GM19025 (cell line): ENCODE data around the gene PRDM15.

Experiments
- ATAC-seq: cut with Tn5 transposase; IDR thresholded peaks from one replicate; pipeline ENCODE4 v1.9.1; 2021; ENCODE audit warnings: mild to moderate bottlenecking, low read depth, moderate library complexity; ENCODE audit not compliant: unreplicated experiment

The PRDM15 gene, protein sequence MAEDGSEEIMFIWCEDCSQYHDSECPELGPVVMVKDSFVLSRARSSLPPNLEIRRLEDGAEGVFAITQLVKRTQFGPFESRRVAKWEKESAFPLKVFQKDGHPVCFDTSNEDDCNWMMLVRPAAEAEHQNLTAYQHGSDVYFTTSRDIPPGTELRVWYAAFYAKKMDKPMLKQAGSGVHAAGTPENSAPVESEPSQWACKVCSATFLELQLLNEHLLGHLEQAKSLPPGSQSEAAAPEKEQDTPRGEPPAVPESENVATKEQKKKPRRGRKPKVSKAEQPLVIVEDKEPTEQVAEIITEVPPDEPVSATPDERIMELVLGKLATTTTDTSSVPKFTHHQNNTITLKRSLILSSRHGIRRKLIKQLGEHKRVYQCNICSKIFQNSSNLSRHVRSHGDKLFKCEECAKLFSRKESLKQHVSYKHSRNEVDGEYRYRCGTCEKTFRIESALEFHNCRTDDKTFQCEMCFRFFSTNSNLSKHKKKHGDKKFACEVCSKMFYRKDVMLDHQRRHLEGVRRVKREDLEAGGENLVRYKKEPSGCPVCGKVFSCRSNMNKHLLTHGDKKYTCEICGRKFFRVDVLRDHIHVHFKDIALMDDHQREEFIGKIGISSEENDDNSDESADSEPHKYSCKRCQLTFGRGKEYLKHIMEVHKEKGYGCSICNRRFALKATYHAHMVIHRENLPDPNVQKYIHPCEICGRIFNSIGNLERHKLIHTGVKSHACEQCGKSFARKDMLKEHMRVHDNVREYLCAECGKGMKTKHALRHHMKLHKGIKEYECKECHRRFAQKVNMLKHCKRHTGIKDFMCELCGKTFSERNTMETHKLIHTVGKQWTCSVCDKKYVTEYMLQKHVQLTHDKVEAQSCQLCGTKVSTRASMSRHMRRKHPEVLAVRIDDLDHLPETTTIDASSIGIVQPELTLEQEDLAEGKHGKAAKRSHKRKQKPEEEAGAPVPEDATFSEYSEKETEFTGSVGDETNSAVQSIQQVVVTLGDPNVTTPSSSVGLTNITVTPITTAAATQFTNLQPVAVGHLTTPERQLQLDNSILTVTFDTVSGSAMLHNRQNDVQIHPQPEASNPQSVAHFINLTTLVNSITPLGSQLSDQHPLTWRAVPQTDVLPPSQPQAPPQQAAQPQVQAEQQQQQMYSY

DNA sequence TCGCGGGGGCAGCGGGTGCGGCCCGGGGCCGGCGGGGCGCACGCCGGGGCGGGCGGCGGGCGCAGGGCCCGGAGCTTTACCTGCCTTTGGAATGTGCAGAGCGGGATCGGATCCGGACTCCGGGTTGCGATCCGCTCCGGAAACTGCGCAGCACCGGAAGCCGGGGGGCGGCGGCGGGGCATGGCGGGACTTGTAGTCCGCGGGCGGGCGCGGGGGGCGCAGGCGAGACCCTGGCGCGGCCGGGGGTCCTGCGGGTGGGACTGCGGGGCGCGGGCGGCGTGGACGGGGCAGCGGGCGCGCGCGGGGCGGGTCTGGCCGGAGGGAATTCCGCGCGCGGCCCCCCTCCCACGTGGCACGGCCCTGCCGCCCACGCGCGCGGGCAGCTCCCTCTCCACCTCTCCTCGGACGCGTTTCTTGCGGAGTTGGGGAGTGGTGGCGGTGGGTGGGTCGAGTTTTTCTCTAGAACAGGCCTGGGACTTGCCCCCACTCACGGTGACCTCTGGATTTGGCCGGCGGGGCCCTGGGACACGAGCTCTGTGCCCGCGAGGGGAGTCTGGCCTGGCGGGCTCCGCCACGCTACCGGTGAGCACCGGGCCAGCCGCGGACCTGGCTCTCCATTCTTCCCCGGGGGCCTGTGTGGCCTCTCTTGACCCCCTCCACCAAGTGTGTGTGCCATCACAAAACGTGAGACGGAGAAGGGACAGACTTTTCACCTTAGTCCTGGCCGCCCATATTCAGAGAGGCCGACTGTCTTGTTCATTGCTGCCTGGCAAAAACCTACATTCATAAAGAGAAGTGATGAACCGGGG lies at the start of gene PRDM15:
TSS of gene PRDM15 (minus strand) at position 155 of the 809 bp plus-strand sequence. CDS start 18,981 bp downstream, outside the sequence.
- ATAC-seq, result peak; percentile 61

DNA sequence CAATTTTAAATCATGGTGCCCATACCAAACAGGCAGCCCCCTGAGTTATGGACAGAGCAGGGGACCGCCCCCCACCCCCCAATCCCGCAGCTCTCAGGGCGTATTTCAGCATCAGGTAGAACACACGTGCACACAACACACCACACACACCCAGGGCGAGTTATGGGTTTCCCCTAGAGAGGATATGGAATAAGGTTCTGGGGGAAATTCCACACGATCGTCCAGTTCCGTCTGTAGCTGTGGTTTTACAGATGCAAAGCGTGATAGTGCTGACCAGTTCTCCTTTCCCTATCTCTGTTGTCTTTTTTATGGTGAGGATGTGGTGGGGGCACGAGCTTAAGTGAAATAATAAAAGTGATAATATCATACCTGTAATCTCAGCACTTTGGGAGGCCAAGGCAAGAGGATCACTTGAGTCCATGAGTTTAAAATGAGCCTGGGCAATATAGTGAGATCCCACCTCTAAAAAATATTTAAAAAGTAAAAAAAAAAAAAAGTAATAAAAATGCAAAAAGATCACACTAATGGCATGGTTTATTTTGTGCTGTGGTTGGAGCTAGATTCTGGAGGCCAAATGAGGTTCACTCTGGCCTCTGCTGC lies 49.6 kb upstream of the PRDM15 start:
- no peak for ATAC-seq

DNA sequence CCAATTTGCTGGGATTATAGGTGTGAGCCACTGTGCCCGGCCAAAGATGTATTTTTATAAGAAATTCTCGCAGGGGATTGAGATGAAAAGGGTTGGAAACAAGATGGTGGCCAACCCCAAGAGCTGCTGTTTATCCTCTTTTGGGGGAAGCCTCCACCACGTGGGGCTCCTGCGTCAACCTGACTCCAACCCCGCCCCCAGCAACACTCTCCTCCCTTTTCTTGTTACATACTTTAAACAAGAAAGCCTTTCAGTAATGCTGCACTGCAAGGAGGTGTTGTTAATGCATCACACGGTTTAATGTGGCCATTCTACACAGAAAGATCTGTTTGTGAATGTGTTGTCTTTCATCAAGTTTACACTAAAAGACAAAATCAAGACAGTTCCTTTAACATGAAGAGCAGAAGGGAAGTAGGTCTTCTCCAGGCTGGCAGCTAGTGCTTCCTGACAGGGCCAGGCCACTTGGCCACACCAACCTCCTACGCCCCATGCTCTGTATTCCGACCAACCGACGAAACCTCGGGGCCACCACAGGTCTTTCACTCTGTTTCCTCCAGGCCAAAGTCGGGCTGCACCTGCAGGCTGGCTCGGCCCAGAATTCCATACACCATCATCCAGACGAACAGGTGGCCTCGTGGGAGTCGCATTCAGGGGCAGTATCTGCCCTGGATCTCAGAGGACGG lies 48.7 kb upstream of the PRDM15 start:
- ATAC-seq, result no peak

DNA sequence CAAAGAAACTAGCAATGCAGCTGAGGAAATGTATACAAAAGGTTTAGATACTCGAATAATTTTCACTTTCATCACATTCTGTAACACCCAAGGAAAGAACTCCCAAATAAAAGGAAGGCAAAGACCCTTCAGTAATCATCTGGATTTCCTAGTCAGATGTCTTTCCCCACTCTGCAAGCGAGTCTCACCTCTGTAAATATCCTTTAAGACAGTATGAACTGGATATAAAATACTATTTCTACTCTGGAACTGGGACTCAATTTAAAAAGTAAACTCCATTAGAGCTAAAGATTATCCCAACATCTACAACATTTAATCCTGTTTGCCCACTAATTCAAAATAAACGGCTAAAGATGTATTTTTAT lies 47.6 kb upstream of the PRDM15 start:
- peak; percentile 4 for ATAC-seq

DNA sequence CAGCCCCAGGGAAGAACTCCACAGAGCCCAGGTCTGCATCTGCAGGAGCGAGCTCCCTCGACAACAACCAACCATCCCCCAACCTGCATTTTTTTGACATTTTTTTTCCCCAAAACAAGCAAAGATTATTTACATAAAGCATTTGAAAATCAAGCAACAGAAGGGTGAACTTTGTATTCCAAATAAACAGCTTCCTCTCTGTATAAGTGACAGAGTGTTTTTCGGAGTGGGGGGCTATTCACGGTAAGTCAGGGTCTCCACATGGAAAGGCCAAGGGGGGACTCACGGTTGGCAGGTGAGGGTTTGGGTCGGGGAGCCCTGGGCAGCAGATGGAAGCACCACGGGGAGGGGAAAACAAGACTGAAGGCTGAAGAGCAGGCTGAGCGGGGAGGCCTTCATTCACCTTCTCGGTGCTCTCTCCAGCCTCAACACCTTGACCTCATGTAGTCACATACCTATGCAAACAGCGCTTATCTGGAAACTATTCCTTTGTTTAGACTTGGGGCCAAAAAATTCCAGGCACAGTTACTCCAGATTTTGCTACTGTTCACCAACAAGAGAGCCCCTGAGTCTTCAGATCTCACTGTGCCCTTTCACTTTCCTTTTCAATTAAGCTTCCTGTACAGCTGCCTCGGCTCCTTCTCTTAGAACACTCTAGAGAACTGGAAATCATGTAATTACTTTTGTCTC lies 47.1 kb upstream of the PRDM15 start:
- peak; percentile 66 for ATAC-seq

DNA sequence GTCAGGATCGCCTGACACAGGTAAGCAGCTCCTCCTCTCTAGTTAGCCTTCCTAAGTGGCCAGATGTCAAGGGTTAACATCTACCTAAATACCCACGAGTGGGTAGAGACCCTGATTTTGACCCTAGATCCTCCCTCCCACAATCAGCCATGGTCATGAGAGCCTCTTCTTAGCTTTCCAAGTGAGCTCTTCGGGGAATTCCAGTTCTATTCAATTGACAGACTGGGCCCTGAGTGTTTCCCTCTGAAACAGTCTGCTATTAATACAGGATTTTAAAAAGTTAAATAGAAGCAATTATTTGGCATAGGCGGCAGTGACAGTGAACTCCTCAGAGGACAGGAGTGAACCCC lies 46.6 kb upstream of the PRDM15 start:
- ATAC-seq, result no peak

DNA sequence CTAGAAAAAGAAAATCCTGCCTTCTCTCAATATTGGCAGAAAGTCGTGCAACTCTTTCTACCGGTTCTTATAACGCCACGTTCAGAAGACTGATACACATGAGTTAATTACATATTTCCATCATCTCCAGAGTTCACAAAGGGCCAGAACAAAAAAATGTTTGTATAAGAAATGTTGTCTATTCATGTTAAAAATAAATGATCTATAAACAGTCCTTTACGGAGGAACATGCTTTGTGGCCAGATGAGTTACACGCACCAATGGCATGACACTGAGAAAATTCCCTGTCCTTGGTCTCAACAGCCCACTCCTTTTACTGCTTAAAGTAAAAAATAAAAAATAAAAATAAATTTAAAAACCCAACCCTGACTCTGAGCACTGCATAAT lies 45.2 kb upstream of the PRDM15 start:
- no peak for ATAC-seq

DNA sequence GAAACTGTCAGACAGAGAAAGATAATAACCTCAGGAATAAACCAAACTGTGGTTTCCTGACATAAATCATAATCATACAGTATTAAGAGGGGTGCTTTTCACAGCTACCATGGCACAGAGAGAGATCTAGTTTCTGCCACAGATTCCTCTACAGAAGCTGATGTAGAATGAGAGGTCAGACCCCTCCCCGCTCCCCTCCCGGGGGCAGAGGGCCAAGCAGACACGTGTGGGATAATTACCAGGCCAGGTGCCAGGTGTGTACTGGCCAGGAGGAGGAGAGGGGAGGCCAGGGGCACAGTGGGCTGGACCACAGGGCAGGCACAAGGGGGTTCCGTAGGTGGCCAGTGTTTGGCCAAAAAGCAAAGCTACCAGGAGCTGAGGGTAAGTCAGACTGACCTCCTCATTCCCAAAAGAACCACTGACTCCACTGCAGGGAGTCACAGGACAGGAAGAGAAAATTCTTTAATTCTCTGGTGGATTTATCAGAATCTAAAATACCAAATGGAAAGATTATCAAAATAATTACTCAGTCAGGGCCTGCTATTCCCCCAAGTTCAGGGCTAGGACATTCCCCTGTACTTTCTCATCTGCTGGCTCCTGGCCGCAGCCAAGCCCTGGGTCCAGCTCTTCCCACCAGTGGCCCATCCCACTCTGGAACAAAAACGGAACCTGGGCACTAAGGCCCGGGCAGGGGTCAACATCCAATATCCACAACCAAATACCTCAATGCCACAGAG lies 44.7 kb upstream of the PRDM15 start:
- ATAC-seq, result no peak

DNA sequence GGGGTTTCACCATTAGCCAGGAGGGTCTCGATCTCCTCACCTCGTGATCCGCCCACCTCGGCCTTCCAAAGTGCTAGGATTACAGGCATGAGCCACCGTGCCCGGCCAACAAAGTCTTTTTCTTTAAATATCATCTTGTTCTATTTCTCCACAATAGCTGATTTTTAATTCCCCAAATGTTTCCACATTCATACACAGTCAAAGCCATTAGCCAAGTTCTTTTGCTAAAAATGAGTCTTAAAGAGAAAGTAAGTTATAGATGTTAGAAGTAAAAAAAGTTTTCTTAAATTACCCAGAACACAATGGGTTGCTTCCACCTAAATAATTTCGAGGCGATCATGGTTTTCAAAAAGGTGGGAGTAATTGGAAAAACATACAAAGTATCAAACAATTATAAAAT lies 44.0 kb upstream of the PRDM15 start:
- ATAC-seq, result no peak

DNA sequence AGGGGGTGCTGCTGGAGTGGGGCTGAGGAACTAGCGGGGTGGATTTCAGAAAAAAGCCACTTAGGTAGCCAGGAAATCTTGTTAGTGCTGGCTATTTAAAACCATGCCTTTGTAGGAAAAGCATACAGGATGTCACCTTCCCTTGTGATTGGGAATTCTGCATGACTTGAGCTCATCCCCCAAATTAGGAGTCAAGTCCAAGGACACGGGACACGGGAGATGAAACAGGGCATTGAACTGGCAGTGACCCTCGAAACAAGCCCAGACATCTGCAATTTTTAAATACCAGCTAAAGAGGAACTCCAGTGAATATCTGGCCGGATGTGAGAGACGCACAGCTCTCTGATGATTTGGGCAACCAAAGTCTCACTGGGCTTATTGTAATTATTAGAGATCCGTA lies 41.9 kb upstream of the PRDM15 start:
- no peak for ATAC-seq

DNA sequence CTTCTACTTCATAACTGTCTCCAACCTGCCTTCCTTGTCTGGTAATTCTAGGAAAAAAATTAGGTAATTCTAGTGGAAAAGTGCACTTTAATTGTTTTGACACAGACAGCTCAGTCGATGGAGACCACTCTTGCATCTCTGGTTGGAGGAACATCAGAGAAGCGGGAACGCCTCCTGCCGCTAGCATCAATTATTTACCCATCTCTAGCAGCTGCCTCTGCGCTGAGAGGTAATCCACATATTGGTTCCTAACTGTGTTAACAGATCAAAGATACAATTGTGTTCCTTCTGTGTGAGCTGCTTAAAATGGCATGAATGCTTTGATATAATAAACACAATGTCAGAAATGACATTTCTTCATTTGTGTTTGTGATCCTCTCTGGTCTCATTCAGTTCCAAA lies 41.3 kb upstream of the PRDM15 start:
- no peak for ATAC-seq

DNA sequence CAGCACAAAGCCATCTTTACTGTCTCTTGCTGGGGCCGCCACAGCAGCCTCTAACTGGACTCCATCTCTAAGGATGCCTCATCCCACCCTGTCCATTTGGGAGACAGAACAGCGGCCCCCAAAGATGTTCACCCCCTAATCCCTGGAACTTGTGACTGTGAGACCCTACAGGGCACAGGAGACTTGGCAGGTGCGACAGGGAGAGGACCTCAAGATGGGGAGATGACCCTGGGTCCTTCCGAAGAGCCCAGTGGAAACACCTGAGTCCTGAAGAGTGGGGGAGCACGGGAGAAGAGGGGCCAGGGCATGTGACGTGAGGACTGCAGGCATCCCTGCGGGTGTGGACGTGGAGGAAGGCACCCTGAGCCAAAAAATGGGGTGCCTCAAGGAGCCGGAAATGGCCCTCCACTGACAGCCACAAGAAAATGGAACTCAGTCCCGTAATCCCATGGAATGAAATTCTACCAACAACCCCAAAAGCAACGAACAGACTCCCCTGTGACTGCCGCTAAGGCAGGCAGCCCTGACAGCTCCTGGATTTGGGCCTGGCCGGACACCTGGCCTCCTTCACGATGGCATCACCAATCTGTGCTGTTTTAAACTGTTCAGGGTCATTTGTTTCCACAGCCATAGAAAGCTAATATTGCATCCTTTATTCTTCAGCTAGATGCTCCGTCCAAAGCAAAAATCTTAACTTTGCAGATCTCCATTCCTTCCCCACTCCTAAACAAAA lies 40.7 kb upstream of the PRDM15 start:
- ATAC-seq, result no peak

DNA sequence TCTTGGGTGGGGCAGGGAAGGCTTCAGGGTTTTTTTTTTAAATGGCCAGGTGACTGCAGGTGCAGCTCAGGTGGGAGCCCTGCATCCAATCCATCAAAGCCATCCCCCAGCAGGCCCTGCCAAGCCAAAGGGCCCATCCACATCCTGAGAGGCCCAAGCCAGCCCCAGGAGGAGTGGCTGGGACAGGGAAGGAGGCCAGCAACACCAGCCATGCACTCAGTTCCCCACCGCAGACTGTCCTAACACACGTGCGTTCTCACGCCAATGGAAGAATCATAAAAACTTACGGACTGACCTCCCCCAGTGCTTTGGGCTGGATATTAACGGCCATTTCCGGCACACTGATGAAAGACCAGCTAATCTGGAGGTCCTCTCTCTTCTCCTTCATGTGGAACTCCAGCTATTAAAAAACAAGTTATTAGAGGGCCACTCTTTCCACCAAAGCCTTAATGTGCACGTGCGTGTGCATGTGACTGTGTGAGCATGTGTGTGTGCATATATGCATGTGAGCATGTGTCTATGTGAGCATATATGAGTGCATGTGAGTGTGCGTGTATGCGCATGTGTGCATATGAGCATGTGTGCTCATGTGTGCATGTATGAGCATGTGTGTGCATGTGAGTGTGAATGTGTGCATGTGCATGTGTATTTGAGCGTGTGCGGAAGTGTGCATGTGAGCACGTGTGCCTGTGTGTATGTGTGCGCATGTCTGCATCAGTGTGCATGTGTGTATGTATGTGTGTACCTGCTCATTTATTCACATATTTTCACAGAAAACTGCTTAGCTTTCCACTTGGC lies 39.6 kb upstream of the PRDM15 start:
- no peak for ATAC-seq

DNA sequence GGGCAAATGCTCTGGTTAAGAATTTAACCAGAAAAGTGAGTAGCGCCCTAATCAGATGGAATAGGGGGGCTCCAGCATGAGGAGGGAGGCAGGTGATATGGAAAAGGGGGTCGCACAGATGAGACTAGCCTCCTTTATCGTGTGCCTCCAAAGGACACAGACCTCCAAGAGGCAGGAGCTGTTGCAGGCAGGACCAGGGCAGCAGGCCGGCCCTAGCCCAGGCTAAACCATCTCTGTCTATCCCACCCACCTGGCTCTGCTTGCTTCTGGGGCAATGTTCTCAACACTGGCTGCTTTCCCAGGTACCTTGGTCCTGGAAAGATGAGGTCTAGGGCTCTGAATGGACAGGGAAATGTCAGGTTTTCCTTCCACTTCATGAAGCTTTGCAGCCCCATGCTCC lies 38.4 kb upstream of the PRDM15 start:
- ATAC-seq, result no peak

DNA sequence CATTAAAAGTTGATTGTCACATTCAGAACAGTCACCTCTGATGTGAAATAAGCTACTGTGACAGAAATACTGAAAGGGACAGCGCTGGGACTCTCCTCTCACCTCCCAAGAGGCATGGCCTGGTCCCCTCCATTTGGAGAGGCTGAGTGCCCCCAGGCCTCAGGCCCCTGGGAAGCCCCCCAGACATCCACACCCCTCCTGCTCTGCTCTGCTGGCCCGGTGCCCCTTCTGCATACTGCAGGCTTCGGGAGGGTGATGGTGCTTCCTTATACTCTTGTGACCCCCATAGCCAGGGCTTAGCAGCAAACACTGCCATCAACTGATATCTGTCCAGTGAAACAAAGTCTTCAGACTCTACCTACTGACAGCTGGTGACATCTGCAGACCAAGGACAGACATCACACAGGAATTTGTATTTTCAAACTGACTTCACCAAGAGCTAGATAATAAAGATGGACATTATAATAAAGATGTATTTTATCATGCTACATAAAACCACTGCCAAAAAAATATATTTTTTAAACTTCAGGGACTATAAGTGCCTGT lies 37.8 kb upstream of the PRDM15 start:
- no peak for ATAC-seq

DNA sequence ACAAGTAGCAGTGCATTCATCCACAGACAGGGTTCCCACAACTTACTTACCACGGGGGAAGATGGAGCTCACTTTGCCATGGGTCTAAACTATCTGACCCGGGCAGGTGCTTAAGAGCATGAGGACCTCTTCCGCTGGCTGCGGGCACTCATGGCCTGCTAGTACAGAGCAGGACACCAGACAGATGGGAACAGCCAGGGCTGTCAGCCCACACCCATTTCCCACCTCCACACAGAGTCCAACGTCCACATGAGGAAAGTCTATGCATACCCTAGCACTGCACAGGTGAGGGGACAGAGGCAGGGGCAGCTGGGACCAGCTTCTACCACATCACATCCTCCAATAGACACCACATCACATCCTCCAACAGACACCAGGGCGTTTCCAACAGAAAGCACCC lies 35.8 kb upstream of the PRDM15 start:
- ATAC-seq, result no peak

DNA sequence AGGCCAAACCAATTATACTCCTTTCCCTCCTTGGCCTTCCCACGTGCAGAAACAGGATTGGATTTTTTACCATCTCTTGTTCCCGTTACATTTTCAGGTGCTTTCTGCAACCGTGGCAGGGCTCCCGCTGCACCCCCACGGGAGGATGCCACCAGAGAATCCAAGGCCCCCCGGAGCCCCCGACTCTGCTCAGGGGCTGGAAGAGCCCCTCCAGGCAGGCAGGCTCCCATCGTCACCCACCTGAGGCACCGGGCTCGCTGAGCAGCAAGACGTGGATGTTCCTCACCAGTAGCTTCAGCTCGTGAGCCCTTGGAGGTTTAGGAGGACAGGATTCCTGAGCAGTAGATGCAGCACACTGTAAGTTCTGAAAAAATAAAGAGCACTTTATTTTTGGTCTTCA lies 35.2 kb upstream of the PRDM15 start:
- no peak for ATAC-seq
